HG02884 (cell line): ENCODE data around the gene CDC25C.

Experiments used
- ATAC-seq: cut with Tn5 transposase; IDR thresholded peaks from one replicate; pipeline ENCODE4 v1.9.1; 2021; ENCODE audit warnings: mild to moderate bottlenecking, moderate library complexity; ENCODE audit not compliant: unreplicated experiment

CDC25C gene

DNA sequence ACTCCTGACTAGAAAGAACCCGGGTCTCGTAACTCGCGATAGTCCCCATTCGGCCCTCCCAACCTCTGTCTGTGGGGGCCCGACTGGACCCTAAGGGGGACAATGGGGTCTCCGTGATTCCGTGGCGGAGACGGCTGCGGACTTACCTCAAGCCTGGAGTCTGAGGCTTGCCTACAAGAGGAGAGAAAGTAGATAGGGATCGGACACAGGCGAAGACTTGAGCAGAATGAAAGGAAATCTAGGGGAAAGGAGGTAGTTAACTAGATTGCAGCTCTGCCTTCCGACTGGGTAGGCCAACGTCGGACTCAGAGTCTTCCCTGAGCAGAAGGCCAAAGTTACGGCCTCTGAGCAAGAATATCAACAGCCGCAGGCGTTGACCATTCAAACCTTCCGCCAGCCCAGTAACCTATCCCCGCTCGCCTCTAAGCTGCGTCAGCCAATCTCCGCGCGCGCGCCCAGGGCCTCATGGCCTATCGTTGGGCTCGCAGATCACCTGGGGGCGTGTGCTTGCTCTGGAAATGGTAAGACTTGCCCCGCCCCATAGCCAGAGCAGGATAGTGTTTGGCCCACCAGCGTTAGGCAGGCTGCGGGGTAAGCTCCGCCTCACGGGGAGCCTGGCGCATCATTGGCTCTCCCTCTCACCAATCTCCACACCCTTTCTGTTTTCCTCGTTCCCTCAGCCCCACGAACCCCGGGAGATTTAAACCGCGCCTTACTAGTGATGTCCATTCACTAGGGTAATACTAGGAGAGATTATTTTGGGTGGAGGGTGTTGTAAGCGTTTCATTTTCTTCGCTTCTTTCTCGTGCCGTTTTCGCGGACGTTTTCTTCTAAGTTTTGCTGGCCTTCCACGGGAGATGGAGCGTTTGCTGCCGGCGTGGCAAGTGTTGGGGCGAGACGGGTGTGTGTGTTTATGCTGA is at the start of gene CDC25C:
TSS of gene CDC25C (minus strand) at position 356 of the 920 bp plus-strand sequence. CDS start 624 bp downstream, outside the sequence.
- ATAC-seq = peak; percentile 100

DNA sequence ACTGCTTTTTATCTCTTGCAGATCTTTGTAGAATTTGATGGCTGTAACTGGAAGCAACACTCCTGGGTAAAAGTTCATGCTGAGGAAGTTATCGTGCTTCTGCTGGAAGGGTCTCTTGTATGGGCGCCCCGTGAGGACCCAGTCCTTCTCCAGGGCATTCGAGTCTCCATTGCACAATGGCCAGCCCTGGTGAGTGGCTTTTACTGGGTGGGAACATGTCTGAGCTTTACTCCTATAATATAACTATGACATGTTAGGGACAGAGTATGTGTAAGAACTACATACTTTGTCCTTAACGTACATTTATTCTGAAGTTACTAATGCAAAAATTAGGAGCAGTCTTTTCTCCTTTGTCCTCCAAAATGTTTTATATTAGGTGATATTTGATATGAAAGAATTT is 41.0 kb upstream of the CDC25C start:
- ATAC-seq = no peak

DNA sequence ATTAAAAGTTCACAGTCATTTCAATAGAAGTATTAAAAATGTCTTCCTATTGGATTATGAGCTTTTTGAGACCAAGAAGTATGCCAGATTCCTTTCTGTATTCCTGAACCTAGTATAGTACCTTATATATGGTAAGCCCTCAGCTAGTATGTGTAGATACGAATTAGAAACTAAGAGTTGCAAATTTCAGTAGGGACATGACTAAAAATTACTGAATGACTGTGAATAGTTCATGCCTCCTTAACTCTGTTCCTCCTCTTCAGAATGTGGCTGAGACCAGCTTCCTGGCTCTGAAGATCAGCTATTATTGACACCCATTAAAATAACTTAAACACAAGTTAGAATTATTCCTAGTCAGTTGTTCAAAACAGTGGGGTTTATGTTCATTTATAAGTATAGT is 40.6 kb upstream of the CDC25C start:
- peak; percentile 78 for ATAC-seq

DNA sequence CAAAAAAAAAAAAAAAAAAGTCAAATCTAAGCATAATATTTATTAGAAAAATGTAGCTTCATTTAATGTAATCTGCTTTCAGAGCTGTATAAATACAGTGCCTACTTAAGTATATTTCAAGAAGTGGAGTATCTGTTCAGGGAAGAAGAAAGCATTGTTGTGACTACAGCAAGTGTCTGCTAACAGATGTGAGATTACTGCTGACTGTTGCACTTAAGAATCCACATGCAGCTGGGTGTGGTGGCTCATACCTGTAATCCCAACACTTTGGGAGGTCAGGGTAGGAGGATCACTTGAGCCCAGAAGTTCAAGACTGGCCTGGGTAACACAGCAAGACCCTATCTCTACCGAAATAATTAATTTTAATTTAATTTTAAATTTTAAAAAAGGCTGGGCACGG is 39.9 kb upstream of the CDC25C start:
- no peak for ATAC-seq

DNA sequence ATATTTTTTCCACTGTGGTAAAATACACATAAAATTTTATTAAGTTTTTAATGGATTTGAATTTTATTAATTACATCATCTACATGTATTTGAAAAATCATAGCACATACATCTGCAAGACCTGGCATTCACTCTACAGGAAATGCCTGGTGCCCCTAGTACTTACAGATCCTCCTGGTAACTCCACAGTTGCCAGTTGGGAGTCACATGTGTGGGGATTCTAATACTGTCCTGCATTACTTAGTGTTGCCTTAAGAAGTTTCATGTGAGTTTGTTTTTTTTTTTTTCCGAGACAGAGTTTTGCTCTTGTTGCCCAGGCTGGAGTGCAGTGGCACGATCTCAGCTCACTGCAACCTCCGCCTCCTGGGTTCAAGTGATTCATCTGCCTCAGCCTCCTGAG is 38.9 kb upstream of the CDC25C start:
- no peak for ATAC-seq

DNA sequence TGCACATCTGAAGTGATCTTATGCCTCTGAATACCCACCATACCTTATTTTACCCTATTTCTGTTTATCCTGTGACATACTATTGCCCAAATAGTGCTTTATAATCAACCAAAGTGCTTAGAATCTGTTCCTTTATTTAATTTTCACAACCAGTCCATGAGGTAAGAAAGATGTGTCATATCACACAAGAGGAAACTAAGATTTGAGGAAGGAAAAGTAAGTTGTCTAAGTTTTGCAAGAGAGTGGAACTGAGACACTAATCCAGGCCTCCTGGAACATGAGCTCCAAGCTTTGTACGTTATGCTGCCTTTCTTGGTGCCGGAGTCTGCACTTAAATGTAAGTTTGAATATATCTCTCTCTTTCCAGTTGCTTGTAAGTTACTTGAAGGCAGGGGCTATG is 38.1 kb upstream of the CDC25C start:
- ATAC-seq = no peak

DNA sequence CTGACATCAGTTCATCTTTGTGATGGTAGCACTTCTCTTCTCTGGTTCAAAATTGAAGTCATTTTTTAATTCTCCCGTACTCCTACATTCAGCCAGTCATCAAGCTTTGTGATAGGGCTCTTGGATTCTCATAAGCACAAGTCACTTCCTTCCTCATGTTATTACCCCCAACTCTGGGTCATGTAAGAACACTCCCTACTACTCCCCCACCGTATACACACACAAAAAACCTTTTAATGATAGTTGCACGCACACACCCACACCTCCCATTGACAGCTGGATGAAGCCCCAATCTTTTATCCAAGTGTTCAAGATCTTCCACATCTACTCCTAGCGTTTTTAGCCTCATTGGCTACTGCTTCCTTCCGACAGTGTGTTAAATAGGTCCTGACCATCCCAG is 37.7 kb upstream of the CDC25C start:
- no peak for ATAC-seq

DNA sequence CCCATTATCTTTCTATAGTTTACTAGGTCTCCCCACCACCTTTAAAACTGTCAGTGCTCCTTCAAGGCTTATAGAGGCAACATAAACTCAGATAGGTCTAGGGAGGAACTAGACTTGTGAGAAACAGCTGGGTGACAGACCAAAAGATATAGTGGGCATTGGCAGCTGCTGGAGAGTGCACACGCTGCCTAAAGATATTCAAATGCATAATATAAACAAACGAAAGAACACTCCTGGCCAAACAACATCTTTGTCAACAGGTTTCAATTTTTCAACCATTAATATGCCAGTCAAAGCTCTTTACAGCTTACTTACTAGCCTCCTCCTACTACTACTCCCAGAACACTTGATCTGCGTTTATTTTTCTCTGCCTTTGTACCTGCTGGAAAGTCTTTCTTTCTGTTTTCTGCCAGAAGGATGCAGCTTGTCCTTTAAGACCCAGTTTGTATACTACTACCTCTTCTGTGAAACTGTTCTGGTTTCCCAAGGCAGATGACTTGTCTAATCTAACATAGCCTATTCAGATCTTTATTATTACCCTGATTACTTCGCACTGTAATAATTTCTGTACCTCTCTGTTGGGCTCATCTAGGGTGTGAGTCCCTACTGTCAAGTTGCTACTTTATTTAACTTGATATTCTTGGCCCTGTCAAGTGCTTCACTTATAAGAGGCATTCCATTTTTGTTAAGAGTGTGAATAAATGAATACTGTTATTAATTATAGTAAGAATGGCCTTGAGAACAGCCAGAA is 35.2 kb upstream of the CDC25C start:
- ATAC-seq = no peak

DNA sequence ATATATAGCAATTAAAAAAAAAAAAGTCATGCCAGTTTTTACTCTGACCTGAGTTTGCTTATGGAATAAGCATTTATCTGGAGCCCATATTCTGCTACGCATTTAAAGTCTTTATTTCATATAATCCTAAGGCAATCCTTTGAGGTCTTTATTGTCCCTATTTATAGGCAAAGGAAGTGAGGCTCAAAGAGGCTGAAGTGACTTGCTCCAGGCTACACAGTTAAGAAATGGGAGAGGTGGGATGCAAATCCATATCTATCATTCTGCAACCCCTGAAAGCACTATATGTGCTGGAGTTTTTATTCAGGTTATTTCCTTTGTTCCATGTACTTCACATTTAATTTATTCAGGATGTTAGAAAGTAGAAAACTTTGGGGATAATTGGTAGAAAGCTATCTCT is 33.0 kb upstream of the CDC25C start:
- no peak for ATAC-seq

DNA sequence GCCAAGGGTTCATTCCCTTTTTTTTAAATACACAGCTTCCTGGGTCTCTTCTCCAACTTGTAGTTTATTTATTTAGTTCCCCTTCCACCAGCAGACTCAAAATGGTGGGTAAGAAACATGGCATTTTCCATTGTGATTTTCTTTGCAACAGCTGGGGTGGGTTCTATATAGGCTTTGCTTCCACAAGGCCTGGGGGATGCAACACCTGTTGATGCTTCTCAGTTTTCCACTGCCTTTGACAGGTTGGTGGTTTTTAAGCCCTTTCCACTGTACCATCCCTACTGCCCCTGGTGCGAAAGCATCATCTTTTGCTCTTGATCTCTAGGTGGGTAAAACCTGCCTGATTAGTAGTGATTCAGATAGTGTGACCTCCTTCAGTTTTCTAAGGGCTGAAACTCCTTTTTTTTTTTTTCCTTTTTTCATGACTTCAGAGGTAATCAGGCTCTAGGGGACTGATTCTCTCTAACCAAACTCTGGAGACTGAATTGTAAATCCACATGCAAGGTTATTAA is 29.4 kb upstream of the CDC25C start:
- ATAC-seq = no peak

DNA sequence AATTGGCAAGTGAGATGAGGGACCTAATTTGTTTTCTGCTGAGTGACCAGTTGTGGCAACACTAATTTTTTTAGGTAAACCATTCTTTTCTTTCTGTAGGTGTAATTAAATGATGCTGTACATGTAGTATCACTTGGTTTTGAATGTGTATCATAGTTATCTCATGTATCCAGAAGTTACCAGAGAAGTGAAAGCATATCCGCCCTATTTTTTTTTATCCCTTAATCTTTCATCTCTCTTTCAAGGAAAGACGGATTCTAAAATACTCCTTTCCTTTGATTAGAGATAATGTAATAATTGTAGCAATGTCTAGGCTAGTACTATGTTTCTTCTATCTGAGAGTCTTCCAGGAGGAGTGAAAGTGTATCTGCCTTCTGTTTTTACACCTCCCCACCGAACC is 28.0 kb upstream of the CDC25C start:
- no peak for ATAC-seq

DNA sequence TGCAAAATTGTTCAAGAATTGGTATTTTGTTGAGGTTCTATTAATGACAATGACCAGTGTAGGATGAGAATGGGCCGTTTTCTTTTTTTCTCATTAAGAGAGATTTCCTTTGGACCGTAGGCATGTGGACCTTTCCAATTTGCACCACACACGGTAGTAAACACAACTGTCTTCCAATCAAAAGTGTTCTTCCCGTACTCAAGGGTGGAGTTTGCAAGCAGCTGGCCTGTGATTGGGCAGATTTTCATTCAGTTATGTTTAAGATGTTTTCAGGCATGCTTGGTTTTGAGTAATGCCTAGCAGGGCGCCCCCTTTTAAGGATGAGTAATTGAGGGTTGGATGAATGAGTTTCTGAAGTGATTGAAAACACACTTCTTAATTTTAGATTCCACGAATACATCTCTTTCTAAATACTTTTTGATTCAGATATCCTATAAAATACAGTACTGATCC is 23.3 kb upstream of the CDC25C start:
- ATAC-seq = no peak

DNA sequence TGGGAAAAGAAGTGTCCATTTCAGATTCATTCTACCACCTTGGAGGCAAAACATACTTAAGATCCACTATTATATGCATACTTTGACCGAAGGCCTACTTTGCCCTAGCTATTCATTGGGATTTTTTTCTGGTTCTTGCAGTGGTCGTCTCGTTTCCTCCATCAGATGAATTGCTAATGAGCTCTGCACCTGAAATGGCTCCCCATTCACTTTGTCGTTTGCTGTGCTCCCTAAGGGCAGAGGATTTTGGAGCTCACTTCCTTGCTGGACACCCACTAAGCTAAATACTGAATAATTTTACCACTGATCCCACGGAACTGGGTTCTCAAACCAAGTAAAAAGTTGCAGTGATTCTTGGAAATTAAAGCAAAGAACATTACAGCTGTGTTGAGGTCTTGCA is 22.8 kb upstream of the CDC25C start:
- ATAC-seq = no peak

DNA sequence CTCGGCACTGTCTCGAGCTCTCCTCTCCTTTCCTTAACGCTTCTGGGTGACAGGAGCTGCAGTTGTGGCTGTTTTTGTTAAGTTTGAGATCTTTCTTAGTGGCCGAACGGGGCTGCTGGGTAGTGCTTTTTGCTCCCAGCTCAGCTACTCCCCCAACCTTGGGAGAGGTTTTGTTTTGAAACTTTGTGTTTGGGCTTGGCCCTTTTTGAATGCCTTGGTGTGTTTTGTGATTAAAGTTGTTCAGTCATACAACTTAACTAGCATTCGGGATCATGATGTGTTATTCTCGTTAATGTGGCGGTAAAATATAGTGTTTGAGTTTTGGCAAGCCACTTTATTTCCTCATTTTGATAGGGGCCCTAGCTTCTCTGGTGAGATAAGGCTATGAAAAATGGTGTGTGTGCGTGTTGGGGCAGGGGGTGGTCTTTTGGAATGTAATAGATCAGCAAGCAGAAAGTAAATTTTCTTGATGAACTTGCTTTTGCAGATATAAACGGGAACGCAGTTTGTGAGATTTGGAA is 22.0 kb upstream of the CDC25C start:
- no peak for ATAC-seq

DNA sequence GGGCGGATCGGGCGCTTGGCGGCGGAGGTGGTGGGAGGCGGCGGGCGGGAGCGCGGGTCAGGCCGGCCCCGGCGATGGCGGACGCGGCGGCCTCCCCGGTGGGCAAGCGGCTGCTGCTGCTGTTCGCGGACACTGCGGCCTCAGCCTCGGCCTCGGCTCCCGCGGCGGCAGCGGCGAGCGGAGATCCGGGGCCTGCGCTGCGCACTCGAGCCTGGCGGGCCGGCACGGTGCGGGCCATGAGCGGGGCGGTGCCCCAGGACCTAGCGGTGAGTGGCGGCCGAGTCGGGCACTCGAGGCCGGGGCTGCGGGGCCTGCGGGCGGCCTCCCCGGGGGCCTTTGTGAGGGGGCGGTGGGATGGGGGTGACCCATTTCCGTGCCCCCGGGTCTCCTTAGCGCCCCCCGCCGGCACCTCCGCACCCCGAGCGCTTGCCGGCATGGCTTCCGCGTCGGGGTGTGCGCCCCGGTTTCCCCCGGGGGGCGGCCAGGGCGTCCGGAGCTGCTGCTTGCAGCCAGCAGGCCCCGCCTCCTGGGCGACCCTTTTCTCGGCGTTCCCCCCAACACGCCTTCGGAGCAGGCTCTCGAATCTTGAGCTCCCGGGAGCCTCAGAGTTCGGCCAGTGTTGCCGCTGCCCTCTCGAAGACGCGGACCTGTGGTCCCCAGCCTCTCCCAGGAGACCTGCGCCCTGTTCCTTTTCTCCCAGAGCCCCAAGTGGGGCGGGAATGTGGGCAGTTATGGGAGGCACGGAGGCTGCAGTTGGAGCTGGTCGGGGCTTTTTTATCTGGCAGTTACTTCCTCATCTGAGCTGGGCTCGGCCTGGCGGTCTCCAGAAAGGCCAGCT is 21.3 kb upstream of the CDC25C start:
- peak; percentile 35 for ATAC-seq

DNA sequence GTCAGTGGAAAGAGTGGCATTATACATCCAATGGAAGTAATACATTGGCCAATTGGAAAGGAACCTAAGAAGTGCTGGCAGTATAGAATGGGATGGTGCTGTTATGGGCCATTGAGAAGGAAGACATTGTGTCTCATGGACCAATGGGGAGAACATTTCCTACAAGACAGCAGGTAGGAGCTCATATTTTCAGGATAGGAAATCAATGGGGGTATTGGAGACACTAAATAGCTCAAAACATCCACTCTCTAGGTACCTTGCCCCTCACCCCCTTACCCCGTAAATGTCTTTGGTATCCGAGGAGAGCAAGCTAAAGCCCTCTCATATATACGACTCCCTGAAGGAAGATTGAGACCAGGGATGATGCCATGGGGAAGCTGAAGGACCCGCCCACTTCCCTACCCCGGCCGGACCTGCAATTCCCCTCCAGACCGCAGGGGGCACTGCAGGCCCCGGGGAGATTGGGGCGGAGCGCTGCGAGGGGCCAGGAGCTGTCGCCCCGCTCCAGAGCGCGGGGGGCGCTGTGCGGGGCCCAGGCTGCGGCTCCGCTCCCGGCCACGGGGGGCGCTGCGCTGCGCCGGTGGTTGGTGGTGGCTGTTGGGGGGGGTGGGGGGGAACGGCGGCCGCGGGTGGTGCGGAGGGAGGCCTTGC is 20.6 kb upstream of the CDC25C start, which contains the start of gene KDM3B:
TSS of gene KDM3B (plus strand) at position 615 of the 651 bp plus-strand sequence. CDS start 111 bp downstream, outside the sequence.
- peak; percentile 65 for ATAC-seq

DNA sequence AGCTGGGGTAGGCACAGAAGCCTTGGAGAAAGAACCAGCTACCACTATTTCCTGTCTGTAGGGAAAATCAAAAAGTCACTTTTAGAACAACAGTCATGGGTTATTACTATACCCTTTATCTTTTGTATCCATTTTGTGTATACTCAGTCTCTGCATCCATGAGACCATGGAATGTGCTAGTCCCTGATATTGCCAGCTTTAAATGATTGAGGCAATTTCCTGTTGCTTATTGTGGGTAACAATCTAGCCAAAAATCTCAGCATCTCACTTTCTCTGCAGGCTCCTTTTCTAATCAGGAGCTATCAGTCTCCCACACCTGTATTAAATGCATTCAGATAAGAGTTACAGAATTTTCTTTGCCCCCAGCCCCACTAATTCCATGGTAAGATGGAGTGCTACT is 19.9 kb upstream of the CDC25C start:
- no peak for ATAC-seq

DNA sequence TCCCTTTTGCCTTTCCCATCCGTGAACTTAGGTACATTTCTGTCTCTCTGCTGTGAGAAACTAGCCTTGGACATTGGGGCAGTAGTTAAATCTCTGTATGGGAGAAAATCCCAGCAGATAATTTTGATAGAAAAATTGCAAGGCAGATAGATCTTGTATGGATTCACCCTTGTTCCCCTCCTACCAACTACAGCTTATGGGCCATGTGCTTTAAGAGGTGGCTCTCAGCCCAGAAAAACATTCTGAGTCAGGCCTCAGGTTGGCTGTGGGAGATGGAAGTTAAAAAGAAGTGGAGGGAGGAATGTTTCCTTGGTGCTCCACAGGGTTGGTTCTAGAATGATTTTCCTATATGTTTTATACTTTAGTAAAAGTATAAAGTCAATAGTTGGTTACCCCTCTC is 19.5 kb upstream of the CDC25C start:
- no peak for ATAC-seq

DNA sequence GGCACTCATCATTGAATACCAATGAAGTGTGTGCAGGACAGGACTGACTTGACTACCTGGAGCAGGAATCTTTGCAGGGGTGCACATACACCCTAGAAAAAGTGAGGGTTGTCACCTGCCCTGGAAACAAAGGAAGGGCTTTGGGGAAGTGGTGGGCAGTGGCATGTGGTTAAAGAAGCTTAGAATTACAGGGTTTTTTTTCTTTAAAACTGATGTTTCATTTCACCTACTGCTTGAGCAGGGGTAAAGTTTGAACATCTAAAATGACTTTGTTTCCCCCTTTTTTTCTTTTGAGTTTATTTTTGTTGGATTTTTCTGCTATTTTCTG is 18.9 kb upstream of the CDC25C start:
- no peak for ATAC-seq
